Lung (tissue), 12 donors: Measurements from ENCODE around the gene TOM1L2. TPM values are rescaled to one million over a fixed set of nuclear protein-coding genes. Genes with fewer than 3 reads are reported as not detected.

Experiments
- ATAC-seq: fragments of 200-7000 bp; cut with Tn5 transposase; one replicate; pipeline ENCODE4 v1.9.1; 2020; ENCODE audit warnings: moderate number of reproducible peaks; ENCODE audit not compliant: insufficient read depth, low FRiP score
- DNase-seq, 3 donors: peaks; one replicate each; pipeline ENCODE4 v3.0.0-alpha.2; 2013 to 2017
- H3K27ac ChIP-seq, 2 donors: one replicate each; pipeline ENCODE4 v1.5.1; 2013; ENCODE audit warnings: mild to moderate bottlenecking in 2 of 2, moderate library complexity in 2 of 2, control low read depth in 1 of 2, inconsistent platforms in 1 of 2, low read depth in 1 of 2, low read length in 1 of 2
- H3K27me3 ChIP-seq, 3 donors: one replicate each; pipeline ENCODE4 v1.5.1; 2013; ENCODE audit warnings: low read length in 2 of 3; ENCODE audit not compliant: control insufficient read depth in 3 of 3, insufficient read depth in 3 of 3
- H3K36me3 ChIP-seq, 4 donors: one replicate each; pipeline ENCODE4 v1.5.1; 2013; ENCODE audit warnings: low read length in 4 of 4, mild to moderate bottlenecking in 1 of 4, moderate library complexity in 1 of 4; ENCODE audit not compliant: control insufficient read depth in 4 of 4, insufficient read depth in 4 of 4
- H3K4me1 ChIP-seq, 5 donors: one replicate each; pipeline ENCODE4 v1.5.1; 2013; ENCODE audit warnings: low read length in 5 of 5, mild to moderate bottlenecking in 2 of 5, moderate library complexity in 1 of 5; ENCODE audit not compliant: control insufficient read depth in 5 of 5, insufficient read depth in 5 of 5
- H3K4me3 ChIP-seq: one replicate; pipeline ENCODE4 v1.5.1; 2013; ENCODE audit warnings: mild to moderate bottlenecking, control low read depth, moderate library complexity
- H3K9ac ChIP-seq, 2 donors: one replicate each; pipeline ENCODE4 v1.5.1; 2013; ENCODE audit warnings: low read length in 2 of 2, control low read depth in 1 of 2; ENCODE audit not compliant: insufficient read depth in 1 of 2
- H3K9me3 ChIP-seq, 4 donors: one replicate each; pipeline ENCODE4 v1.5.1; 2013; ENCODE audit warnings: low read length in 3 of 4, mild to moderate bottlenecking in 1 of 4, moderate library complexity in 1 of 4; ENCODE audit not compliant: control insufficient read depth in 4 of 4, insufficient read depth in 3 of 4
- WGBS, 2 donors: extraction: QIAGEN DNeasy Blood & Tissue Kit; methylation state at CpG; one replicate each; pipeline ENCODE4 v1.1.7; 2013; 5-methylcytosine and 5-hydroxymethylcytosine counted together
- polyA plus RNA-seq, 2 donors: library from polyadenylated mRNA; stranded (reverse); fragments of 200-250 nt; gene quantifications; one replicate each; pipeline ENCODE4 v1.2.1, GENCODE V29; 2013
- total RNA-seq, 2 donors: library from RNA; depleted of rRNA in 1 of 2; stranded (reverse); fragments of >200 nt in 1 of 2; gene quantifications; one replicate each; pipeline ENCODE4 v1.2.1, GENCODE V29; 2014 to 2021
- TF ChIP-seq, protein P1 (sequence below): IDR thresholded peaks from 2 replicates; pipeline ENCODE4 v1.5.1; 2012; ENCODE audit warnings: mild to moderate bottlenecking; ENCODE audit errors: control extremely low read depth, extremely low read depth
- donor health status: control.
- donor health status: control.
- donor health status: Bipolar disorder and iron deficiency.
- donor health status: healthy.
- donor health status: DM: yes; HTN: yes; CAD: no.

The TOM1L2 gene
- total and polyA plus RNA-seq, 4 donors, result 21.5 to 56.5 (median 35.8) TPM

DNA sequence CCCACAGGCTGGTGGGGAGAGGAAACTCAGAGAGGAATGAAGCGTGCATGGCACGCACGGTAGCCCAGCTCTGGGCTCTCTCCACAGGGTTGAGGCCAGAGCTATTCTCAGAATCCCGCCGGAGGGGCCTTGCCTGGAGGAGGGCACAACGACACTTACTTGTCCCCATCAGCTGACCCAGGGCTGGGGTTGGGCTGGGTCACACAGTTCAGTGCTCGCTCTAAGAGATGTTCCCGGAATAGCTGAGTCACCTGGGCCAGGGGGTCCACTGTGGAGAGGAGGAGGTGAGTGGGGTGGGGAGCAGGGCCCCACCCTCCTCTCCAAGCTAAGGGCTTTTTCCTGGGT, 157.2 kb downstream of the TOM1L2 start:
- Histone ChIP-seq H3K4me3 (no peak overlapping the region), H3K9ac (no peak overlapping the region), H3K27ac (peak overlapping the region in 1 of 2 donors; percentile 69), H3K9me3 (no peaks in the 10 kb centered on the region), H3K36me3 (peaks cover 0 to 68% (median 3%) of the 10 kb centered on the region in 4 donors), H3K27me3 (no peaks in the 10 kb centered on the region), H3K4me1 (peaks cover 2 to 26% (median 11%) of the 10 kb centered on the region in 5 donors)
- TF ChIP-seq, protein P1, sequence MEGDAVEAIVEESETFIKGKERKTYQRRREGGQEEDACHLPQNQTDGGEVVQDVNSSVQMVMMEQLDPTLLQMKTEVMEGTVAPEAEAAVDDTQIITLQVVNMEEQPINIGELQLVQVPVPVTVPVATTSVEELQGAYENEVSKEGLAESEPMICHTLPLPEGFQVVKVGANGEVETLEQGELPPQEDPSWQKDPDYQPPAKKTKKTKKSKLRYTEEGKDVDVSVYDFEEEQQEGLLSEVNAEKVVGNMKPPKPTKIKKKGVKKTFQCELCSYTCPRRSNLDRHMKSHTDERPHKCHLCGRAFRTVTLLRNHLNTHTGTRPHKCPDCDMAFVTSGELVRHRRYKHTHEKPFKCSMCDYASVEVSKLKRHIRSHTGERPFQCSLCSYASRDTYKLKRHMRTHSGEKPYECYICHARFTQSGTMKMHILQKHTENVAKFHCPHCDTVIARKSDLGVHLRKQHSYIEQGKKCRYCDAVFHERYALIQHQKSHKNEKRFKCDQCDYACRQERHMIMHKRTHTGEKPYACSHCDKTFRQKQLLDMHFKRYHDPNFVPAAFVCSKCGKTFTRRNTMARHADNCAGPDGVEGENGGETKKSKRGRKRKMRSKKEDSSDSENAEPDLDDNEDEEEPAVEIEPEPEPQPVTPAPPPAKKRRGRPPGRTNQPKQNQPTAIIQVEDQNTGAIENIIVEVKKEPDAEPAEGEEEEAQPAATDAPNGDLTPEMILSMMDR, result no peak
- ATAC-seq (no peak), DNase-seq (no peak)
- 76 to 79% methylated on average over 8 of the region's 8 CpGs for WGBS, 2 donors

DNA sequence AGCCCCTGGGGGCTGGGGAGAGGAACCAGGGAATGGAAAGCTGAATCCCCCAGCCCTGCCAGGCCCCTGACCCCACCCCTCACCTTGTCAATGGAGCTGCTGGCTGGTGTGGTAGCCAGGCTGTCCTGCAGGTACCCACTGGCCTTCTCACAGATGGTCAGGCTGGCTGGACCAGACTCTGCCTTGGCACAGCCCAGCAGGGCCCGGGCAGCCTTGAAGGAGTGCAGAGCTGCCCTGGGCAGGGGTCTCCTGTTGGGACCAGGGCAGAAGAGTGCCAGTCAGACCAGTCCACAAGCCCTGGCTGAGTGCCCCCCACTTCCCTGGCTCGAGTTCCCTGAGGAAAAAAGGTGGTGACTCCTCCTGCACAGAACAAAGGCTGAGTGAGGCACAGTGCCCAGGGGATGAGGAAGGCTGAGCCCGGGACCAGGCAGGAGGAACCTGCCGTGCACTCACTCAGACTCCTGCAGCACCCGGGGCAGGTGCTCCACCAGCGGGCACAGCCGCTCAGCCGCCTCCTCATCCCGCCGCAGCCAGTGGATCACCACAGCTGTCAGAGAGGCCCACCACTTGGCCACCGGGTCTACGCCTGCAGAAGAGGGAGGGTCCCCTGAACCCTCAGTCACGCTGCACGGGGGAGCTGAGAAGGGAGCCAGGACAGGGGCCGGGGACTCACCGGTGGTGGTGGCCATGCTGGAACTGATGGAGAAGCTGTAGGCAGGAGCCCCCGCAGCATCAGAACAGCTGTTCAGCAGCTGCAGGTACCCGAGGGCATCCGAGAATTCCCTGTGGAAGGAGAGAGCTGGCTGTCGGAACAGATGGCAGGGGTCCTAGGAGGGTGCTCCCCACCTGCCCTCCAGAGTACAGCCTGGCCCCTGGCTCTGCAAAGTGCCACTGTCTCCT, 157.8 kb downstream of the TOM1L2 start:
- TF ChIP-seq, protein P1, result no peak
- 91 to 93% methylated on average over 18 to 20 of the region's 20 CpGs for WGBS, 2 donors
- Histone ChIP-seq H3K9me3 (no peaks in the 10 kb centered on the region), H3K4me3 (no peak overlapping the region), H3K4me1 (peaks cover 0 to 31% (median 9%) of the 10 kb centered on the region in 5 donors), H3K27me3 (no peaks in the 10 kb centered on the region), H3K27ac (peak overlapping the region in 1 of 2 donors; percentile 47), H3K9ac (no peak overlapping the region), H3K36me3 (peaks cover 0 to 69% (median 3%) of the 10 kb centered on the region in 4 donors)
- no peak for ATAC-seq
- DNase-seq, result no peak

- DNase-seq, result no peak
- ATAC-seq, result no peak
- no peak overlapping the region for H3K27ac ChIP-seq
- H3K27me3 ChIP-seq, result no peaks in the 10 kb centered on the region
- H3K4me3 ChIP-seq, result no peak overlapping the region
- H3K4me1 ChIP-seq, result peaks cover 0 to 35% (median 9%) of the 10 kb centered on the region in 5 donors
- no peak overlapping the region for H3K9ac ChIP-seq
- peaks cover 0 to 62% (median 3%) of the 10 kb centered on the region in 4 donors for H3K36me3 ChIP-seq
- WGBS, 2 donors, result 89% methylated on average over 15 to 16 of the region's 16 CpGs
- TF ChIP-seq, protein P1, result no peak
- H3K9me3 ChIP-seq, result no peaks in the 10 kb centered on the region
Observed at GRCh38 chr17:17813725-17814095, 158.5 kb downstream of the TOM1L2 start.
